Vagina (tissue), 2 donors: Measurements from ENCODE around the gene NEAT1.

Source experiments
- POLR2A ChIP-seq, 2 donors: fragments of 450-650 bp; IDR thresholded peaks; one replicate each; pipeline ENCODE4 v1.6.1; 2017; ENCODE audit warnings: antibody characterized with exemption in 2 of 2, mild to moderate bottlenecking in 2 of 2, moderate library complexity in 2 of 2
- POLR2AphosphoS5 ChIP-seq, 2 donors: sonication (generic); formaldehyde crosslinking; IDR thresholded peaks; one replicate each; pipeline ENCODE4 v1.9.0; 2017; ENCODE audit warnings: antibody characterized with exemption in 2 of 2, mild to moderate bottlenecking in 2 of 2, low read depth in 1 of 2; ENCODE audit not compliant: insufficient read depth in 1 of 2
- TF ChIP-seq, protein P1 (sequence below), 3 experiments: fragments of 450-650 bp in 2 of 3; fragments of 200-600 bp in 1 of 3; sonication (generic) in 1 of 3; IDR thresholded peaks; one replicate each; pipeline ENCODE4 v1.5.1; 2017 to 2019; ENCODE audit warnings: antibody characterized with exemption in 3 of 3, mild to moderate bottlenecking in 2 of 3, moderate library complexity in 2 of 3

DNA sequence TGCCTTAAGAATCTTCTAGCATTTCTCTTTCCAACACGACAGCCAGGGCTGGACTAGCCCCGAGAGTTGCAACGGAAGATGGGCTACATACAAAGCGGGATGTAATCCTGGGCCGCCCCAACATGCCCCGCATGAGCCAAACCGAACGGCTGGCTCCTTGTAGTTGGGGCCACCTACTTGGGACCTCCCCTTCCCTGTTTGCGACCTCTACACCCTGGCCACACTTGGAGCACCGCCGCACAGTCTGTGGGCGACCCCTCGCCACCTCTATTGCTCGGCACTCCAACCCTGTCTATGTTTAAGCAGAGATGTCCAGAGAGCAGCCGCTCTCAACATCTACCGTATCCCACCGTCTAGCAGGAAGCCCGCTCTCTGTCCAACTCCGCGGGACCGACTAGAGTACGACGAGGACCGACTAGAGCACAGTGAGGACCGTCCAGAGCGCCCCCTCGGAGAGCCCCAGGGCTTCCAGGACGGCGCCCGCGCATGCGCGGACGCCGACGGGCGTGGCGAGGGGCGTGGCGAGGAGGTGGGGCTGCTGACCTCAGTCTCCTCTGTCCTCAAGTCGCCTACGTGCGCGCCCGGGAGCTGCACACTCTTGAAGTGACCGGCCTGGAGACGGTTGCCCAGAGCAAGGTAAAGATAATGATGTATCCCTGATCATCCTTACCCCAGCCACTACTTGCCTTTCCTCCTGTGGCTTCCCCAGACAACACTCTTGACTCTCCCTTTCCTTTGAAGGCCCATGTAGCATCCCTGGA lies 32.3 kb downstream of the NEAT1 start:
- TF ChIP-seq POLR2A (IDR thresholded peaks at IDR 0.05) (peak; percentile 78 to 89), POLR2AphosphoS5 (IDR thresholded peaks at IDR 0.05; ENCODE audit: insufficient read depth in 1 of 2, low read depth in 1 of 2) (peak; percentile 91 to 97)
- TF ChIP-seq, protein P1, sequence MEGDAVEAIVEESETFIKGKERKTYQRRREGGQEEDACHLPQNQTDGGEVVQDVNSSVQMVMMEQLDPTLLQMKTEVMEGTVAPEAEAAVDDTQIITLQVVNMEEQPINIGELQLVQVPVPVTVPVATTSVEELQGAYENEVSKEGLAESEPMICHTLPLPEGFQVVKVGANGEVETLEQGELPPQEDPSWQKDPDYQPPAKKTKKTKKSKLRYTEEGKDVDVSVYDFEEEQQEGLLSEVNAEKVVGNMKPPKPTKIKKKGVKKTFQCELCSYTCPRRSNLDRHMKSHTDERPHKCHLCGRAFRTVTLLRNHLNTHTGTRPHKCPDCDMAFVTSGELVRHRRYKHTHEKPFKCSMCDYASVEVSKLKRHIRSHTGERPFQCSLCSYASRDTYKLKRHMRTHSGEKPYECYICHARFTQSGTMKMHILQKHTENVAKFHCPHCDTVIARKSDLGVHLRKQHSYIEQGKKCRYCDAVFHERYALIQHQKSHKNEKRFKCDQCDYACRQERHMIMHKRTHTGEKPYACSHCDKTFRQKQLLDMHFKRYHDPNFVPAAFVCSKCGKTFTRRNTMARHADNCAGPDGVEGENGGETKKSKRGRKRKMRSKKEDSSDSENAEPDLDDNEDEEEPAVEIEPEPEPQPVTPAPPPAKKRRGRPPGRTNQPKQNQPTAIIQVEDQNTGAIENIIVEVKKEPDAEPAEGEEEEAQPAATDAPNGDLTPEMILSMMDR (IDR thresholded peaks at IDR 0.05), result no peak
